PFSK-1 (cell line): Measurements from ENCODE around the gene BTBD9.

Source experiments
- FOXP2 ChIP-seq: optimal IDR thresholded peaks from 2 replicates; pipeline ENCODE3; 2011; ENCODE audit warnings: borderline replicate concordance, control low read depth, inconsistent platforms; ENCODE audit not compliant: insufficient read depth; ENCODE audit errors: extremely low read length, extremely low read depth
- POLR2AphosphoS5 ChIP-seq: IDR thresholded peaks from 2 replicates; pipeline ENCODE4 v1.6.1; 2012; ENCODE audit warnings: low read depth, mild to moderate bottlenecking, control low read depth, low read length, moderate library complexity
- REST ChIP-seq, 2 experiments: IDR thresholded peaks; 2 replicates each; pipeline versions ENCODE4 v1.6.1 to v1.8.0; 2011 to 2012; ENCODE audit warnings: low read depth in 2 of 2, low read length in 2 of 2, control low read depth in 1 of 2, inconsistent platforms in 1 of 2, mild to moderate bottlenecking in 1 of 2, moderate library complexity in 1 of 2; ENCODE audit not compliant: insufficient read depth in 1 of 2
- SIN3A ChIP-seq: IDR thresholded peaks from 2 replicates; pipeline ENCODE4 v1.6.1; 2012; ENCODE audit warnings: mild to moderate bottlenecking, low read length, moderate library complexity, borderline replicate concordance; ENCODE audit not compliant: insufficient read depth
- TAF1 ChIP-seq: IDR thresholded peaks from 2 replicates; pipeline ENCODE4 v1.6.1; 2012; ENCODE audit warnings: low read length, control low read depth, borderline replicate concordance; ENCODE audit not compliant: insufficient read depth

Gene BTBD9

GRCh38 chr6:38564301-38564700, 75.4 kb downstream of the BTBD9 start:
- TF ChIP-seq SIN3A: no peak
- no peak for TF ChIP-seq POLR2AphosphoS5
- no peak for TF ChIP-seq TAF1
- TF ChIP-seq REST (IDR thresholded peaks at IDR 0.05; ENCODE audit: insufficient read depth in 1 of 2, low read depth in 2 of 2, low read length in 2 of 2): no peak
- no peak for TF ChIP-seq FOXP2

GRCh38 chr6:38555606-38556005, 84.1 kb downstream of the BTBD9 start:
- TF ChIP-seq SIN3A (no peak), TAF1 (no peak), POLR2AphosphoS5 (no peak), FOXP2 (no peak), REST (IDR thresholded peaks at IDR 0.05; ENCODE audit: insufficient read depth in 1 of 2, low read depth in 2 of 2, low read length in 2 of 2) (no peak)

GRCh38 chr6:38554700-38555413, 84.9 kb downstream of the BTBD9 start:
- no peak for TF ChIP-seq POLR2AphosphoS5
- no peak for TF ChIP-seq TAF1
- no peak for TF ChIP-seq FOXP2

- TF ChIP-seq FOXP2 (no peak), SIN3A (no peak), REST (IDR thresholded peaks at IDR 0.05; ENCODE audit: insufficient read depth in 1 of 2, low read depth in 2 of 2, low read length in 2 of 2) (no peak), POLR2AphosphoS5 (no peak)
Measured at GRCh38 chr6:38554014-38554413, 85.7 kb downstream of the BTBD9 start.

- no peak for TF ChIP-seq FOXP2
Measured at GRCh38 chr6:38552121-38552520, 87.6 kb downstream of the BTBD9 start.

GRCh38 chr6:38549795-38550194, 89.9 kb downstream of the BTBD9 start:
- no peak for TF ChIP-seq SIN3A
- TF ChIP-seq REST (IDR thresholded peaks at IDR 0.05; ENCODE audit: insufficient read depth in 1 of 2, low read depth in 2 of 2, low read length in 2 of 2): no peak
- no peak for TF ChIP-seq POLR2AphosphoS5
- TF ChIP-seq FOXP2: no peak
- TF ChIP-seq TAF1: no peak
